Neural crest cell (in vitro differentiated cells): Measurements from ENCODE around the gene GGACT. TPM values are rescaled to one million over a fixed set of nuclear protein-coding genes. Genes with fewer than 3 reads are reported as not detected.
A peak's percentile ranks its signal among the peaks of the same experiment; 100 is the strongest.

Experiments
- DNase-seq: peaks from one replicate; pipeline ENCODE4 v3.0.0; 2021; ENCODE audit warnings: low read depth, mixed read lengths, low spot score
- H3K27ac Mint-ChIP-seq: one replicate; pipeline ENCODE4 v1.8.0; 2021; ENCODE audit warnings: mild to moderate bottlenecking, mixed read lengths; ENCODE audit not compliant: unreplicated experiment
- H3K27me3 Mint-ChIP-seq: 2 replicates; pipeline ENCODE4 v1.8.0; 2021; ENCODE audit warnings: low read depth, mild to moderate bottlenecking, mixed read lengths
- H3K36me3 Mint-ChIP-seq: 2 replicates; pipeline ENCODE4 v1.8.0; 2021; ENCODE audit warnings: low read depth, mild to moderate bottlenecking, mixed read lengths
- H3K4me1 Mint-ChIP-seq: 2 replicates; pipeline ENCODE4 v1.8.0; 2021; ENCODE audit warnings: mixed read lengths
- H3K4me3 Mint-ChIP-seq: one replicate; pipeline ENCODE4 v1.8.0; 2021; ENCODE audit warnings: mild to moderate bottlenecking, mixed read lengths
- H3K9me3 Mint-ChIP-seq: 2 replicates; pipeline ENCODE4 v1.8.0; 2021; ENCODE audit warnings: mixed read lengths
- CTCF ChIP-seq: fragments of 200-600 bp; sonication (generic); conservative IDR thresholded peaks from 2 replicates; pipeline ENCODE4 v1.5.0; 2021; ENCODE audit warnings: antibody characterized with exemption, mild to moderate bottlenecking
- total RNA-seq: library from RNA; stranded (reverse); gene quantifications from 2 replicates; pipeline ENCODE4 v1.2.1, GENCODE V29; 2021

Gene GGACT
- total RNA-seq, 1 donor from 2014 or later = 5.9 TPM

DNA sequence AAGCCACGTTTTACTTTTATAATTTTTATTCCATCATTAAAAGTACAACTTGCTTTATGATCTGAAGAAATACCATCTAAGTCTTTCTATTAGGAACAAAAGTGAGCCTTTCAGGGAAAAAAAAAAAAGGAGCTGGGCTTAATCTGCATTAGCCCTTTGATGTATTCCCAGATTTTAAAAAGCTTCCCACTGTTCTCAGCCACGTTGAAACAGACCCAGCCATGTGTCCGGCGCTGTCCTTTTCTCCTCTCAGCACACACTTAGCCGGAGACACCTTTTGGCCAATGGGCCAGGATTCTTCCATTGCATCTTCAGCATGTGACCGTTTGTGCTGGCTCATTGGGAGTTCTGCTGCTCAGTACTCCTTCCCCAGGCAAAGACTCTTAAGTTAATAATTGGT lies 105.5 kb downstream of the GGACT start:
- no peaks in the 10 kb centered on the region for H3K36me3 Mint-ChIP-seq
- no peaks in the 10 kb centered on the region for H3K9me3 Mint-ChIP-seq
- no peak overlapping the region for H3K4me3 Mint-ChIP-seq
- no peaks in the 10 kb centered on the region for H3K27me3 Mint-ChIP-seq
- peaks cover 27% of the 10 kb centered on the region for H3K4me1 Mint-ChIP-seq
- DNase-seq = no peak
- H3K27ac Mint-ChIP-seq = no peak overlapping the region
- no peak for TF ChIP-seq CTCF

- peaks cover 27% of the 10 kb centered on the region for H3K4me1 Mint-ChIP-seq
- DNase-seq = no peak
Observed at GRCh38 chr13:100480676-100481075, 107.9 kb downstream of the GGACT start.

More at GRCh38 chr13:100480676-100481075, 107.9 kb downstream of the GGACT start:
- TF ChIP-seq CTCF = no peak
- Mint-ChIP-seq H3K4me3 (no peak overlapping the region), H3K9me3 (no peaks in the 10 kb centered on the region), H3K36me3 (no peaks in the 10 kb centered on the region), H3K27me3 (no peaks in the 10 kb centered on the region), H3K27ac (peak overlapping the region; percentile 36)

Other genes with a start within 250 kb of the GGACT start
- gene TMTC4, start 86.0 kb upstream of the GGACT start, total RNA-seq = 51.7 and 57.1 TPM in 2 replicates